K562 (cell line): ENCODE results near the gene PDLIM7. TPM values are rescaled to one million over a fixed set of nuclear protein-coding genes. Genes with fewer than 3 reads are reported as not detected.

Source experiments
- DIDO1 ChIP-seq: fragments of 450-650 bp; IDR thresholded peaks from 2 replicates; pipeline ENCODE4 v1.6.1; 2016; ENCODE audit warnings: low read depth, missing biosample characterization, missing genetic modification characterization
- E2F8 ChIP-seq: fragments of 450-650 bp; IDR thresholded peaks from 2 replicates; pipeline ENCODE4 v1.7.1; 2018; ENCODE audit warnings: mild to moderate bottlenecking, low read depth; ENCODE audit not compliant: partially characterized antibody
- ERF ChIP-seq: fragments of 450-650 bp; formaldehyde crosslinking; IDR thresholded peaks from 2 replicates; pipeline ENCODE4 v1.4.0; 2020; ENCODE audit warnings: mild to moderate bottlenecking, mixed read lengths
- HES1 ChIP-seq: fragments of 450-650 bp; IDR thresholded peaks from 2 replicates; pipeline ENCODE4 v1.6.1; 2016; ENCODE audit warnings: low read depth, mild to moderate bottlenecking, moderate library complexity
- HLTF ChIP-seq: fragments of 450-650 bp; IDR thresholded peaks from 2 replicates; pipeline ENCODE4 v1.6.1; 2016
- MCM3 ChIP-seq: fragments of 450-650 bp; IDR thresholded peaks from 2 replicates; pipeline ENCODE4 v1.6.1; 2016
- MTA1 ChIP-seq: fragments of 450-650 bp; IDR thresholded peaks from 2 replicates; pipeline ENCODE4 v1.6.1; 2017; ENCODE audit warnings: borderline replicate concordance
- MYNN ChIP-seq, 2 experiments: sonication (generic); formaldehyde crosslinking in 1 of 2; IDR thresholded peaks; 2 replicates each; pipeline versions ENCODE4 v1.5.0 to v1.6.1; 2016 to 2020; ENCODE audit warnings: antibody characterized with exemption in 1 of 2, missing genetic modification reagents in 1 of 2
- NR2F6 ChIP-seq: fragments of 450-650 bp; formaldehyde crosslinking; IDR thresholded peaks from 2 replicates; pipeline ENCODE4 v1.4.0; 2020; ENCODE audit warnings: mild to moderate bottlenecking
- PML ChIP-seq: IDR thresholded peaks from 2 replicates; pipeline ENCODE4 v1.6.1; 2012; ENCODE audit warnings: low read length, inconsistent platforms
- POLR3G ChIP-seq: IDR thresholded peaks from 2 replicates; pipeline ENCODE4 v1.6.1; 2011; ENCODE audit not compliant: insufficient read length, insufficient replicate concordance; ENCODE audit errors: extremely low read depth
- RAD51 ChIP-seq: fragments of 450-650 bp; IDR thresholded peaks from 2 replicates; pipeline ENCODE4 v1.7.1; 2016; ENCODE audit warnings: low read depth, mild to moderate bottlenecking, borderline replicate concordance
- RBFOX2 ChIP-seq: fragments of 200-400 bp; formaldehyde crosslinking; IDR thresholded peaks from 2 replicates; pipeline ENCODE4 v1.6.1; 2017; ENCODE audit warnings: low read depth, mild to moderate bottlenecking, low read length, moderate library complexity
- SIN3B ChIP-seq: fragments of 450-650 bp; IDR thresholded peaks from 2 replicates; pipeline ENCODE4 v1.6.1; 2017; ENCODE audit warnings: low read depth, mild to moderate bottlenecking, moderate library complexity
- TCFL5 ChIP-seq: fragments of 250-450 bp; sonication (Bioruptor Pico); conservative IDR thresholded peaks from 2 replicates; pipeline ENCODE4 v1.6.1; 2021; ENCODE audit warnings: mild to moderate bottlenecking, moderate library complexity, matching md5 sums
- TRIM25 ChIP-seq: fragments of 450-650 bp; IDR thresholded peaks from 2 replicates; pipeline ENCODE4 v1.7.0; 2016; ENCODE audit warnings: borderline replicate concordance
- U2AF2 ChIP-seq: fragments of 200-400 bp; formaldehyde crosslinking; optimal IDR thresholded peaks from 2 replicates; pipeline ENCODE3; 2017; ENCODE audit warnings: low read depth, mild to moderate bottlenecking, low read length
- ZNF121 ChIP-seq: sonication (generic); formaldehyde crosslinking; conservative IDR thresholded peaks from 2 replicates; pipeline ENCODE4 v1.8.0; 2022; ENCODE audit warnings: missing genetic modification reagents
- ZNF592 ChIP-seq: fragments of 450-650 bp; IDR thresholded peaks from 2 replicates; pipeline ENCODE4 v1.6.1; 2017; ENCODE audit warnings: antibody characterized with exemption, mild to moderate bottlenecking
- ZNF75A ChIP-seq: fragments of 450-650 bp; formaldehyde crosslinking; IDR thresholded peaks from 2 replicates; pipeline ENCODE4 v1.4.0; 2020; ENCODE audit warnings: mild to moderate bottlenecking
- ZNF830 ChIP-seq: fragments of 250-450 bp; sonication (Bioruptor Pico); IDR thresholded peaks from 2 replicates; pipeline ENCODE4 v1.5.0; 2021; ENCODE audit warnings: mild to moderate bottlenecking
- polyA plus RNA-seq, 8 experiments: library from polyadenylated mRNA; depleted of rRNA in 4 of 8; stranded (reverse) in 5 of 8; unstranded in 3 of 8; fragments of >200 nt; fragmentation: Nextera tagmentation in 2 of 8; fragmentation: Illumina TruSeq in 1 of 8; extraction: Ambion mirVana in 2 of 8; extraction: Trizol in 1 of 8; gene quantifications; 2 replicates each; pipeline versions ENCODE4 v1.2.1 to v1.2.3, GENCODE V29; 2011 to 2014; ENCODE audit warnings: inconsistent platforms in 1 of 8, missing spikeins in 1 of 8
- total RNA-seq, 7 experiments: library from RNA; depleted of rRNA in 6 of 7; stranded (reverse); fragments of >200 nt in 6 of 7; fragmentation: Illumina TruSeq in 2 of 7; extraction: Trizol in 2 of 7; gene quantifications; 2 replicates each; pipeline versions ENCODE4 v1.2.1 to v1.2.3, GENCODE V29; 2011 to 2021; ENCODE audit warnings: low replicate concordance in 1 of 7

The PDLIM7 gene
- total and polyA plus RNA-seq, 9 of the 15 experiments (the other 6 are each of a cell fraction or from before 2014, with no cell fraction given): 2.1 to 124 (median 32.6) TPM

GRCh38 chr5:177508837-177509236 lies 11.4 kb upstream of the PDLIM7 start (continued):
- TF ChIP-seq ZNF830 (CRISPR knock-in tag) (no peak), TRIM25 (no peak), MCM3 (no peak), HLTF (no peak), MTA1 (no peak), ZNF121 (CRISPR knock-in tag) (no peak), MYNN (IDR thresholded peaks at IDR 0.05) (0 out of 2 replicates have a peak, but pooled peaks have one; percentile 45), MYNN (CRISPR knock-in tag; IDR thresholded peaks at IDR 0.05) (no peak), SIN3B (no peak), E2F8 (no peak), HES1 (no peak), NR2F6 (CRISPR knock-in tag) (no peak), U2AF2 (no peak), DIDO1 (tag) (no peak), PML (peak; percentile 30; the same call in 1 of the 2 replicates), TCFL5 (no peak), ZNF592 (peak; percentile 21), POLR3G (no peak), ERF (CRISPR knock-in tag) (no peak), RAD51 (no peak), RBFOX2 (peak; percentile 13), ZNF75A (no peak)
